Measurements from ENCODE around the gene ADGRF3.
"Not testable (repeated sequence)": the region's sequence is repeated elsewhere in the genome, so short reads cannot be mapped to it uniquely, and the experiment has no call there.

The ADGRF3 gene

GRCh38 chr2:26276484-26277227, 69.9 kb downstream of the ADGRF3 start:
- no peak for DNase-seq

- DNase-seq, result peak; percentile 85
Observed at GRCh38 chr2:26274058-26274613, 72.5 kb downstream of the ADGRF3 start.

- peak; percentile 48 for DNase-seq
Observed at GRCh38 chr2:26273501-26273900, 73.1 kb downstream of the ADGRF3 start.

GRCh38 chr2:26270373-26270772, 76.2 kb downstream of the ADGRF3 start:
- peak; percentile 58 for DNase-seq

GRCh38 chr2:26269571-26270158, 76.9 kb downstream of the ADGRF3 start:
- peak; percentile 76 for DNase-seq

- not testable (repeated sequence) for DNase-seq
Observed at GRCh38 chr2:26268670-26269385, 77.8 kb downstream of the ADGRF3 start.

- peak; percentile 11 for DNase-seq
Observed at GRCh38 chr2:26268213-26268612, 78.4 kb downstream of the ADGRF3 start.

- DNase-seq, result not testable (repeated sequence)
Observed at GRCh38 chr2:26258836-26259235, 87.8 kb downstream of the ADGRF3 start.

All from suppressor macrophage treated with lipopolysaccharide for 4 hours (primary cell).